ENCODE results near the gene HUS1B. TPM values are rescaled to one million over a fixed set of nuclear protein-coding genes. Genes with fewer than 3 reads are reported as not detected.

HUS1B gene
- total and polyA plus RNA-seq, 9 of the 15 experiments (the other 6 are each of a cell fraction or from before 2014, with no cell fraction given): 0.16 to 1.4 (median 0.38) TPM; not detected in 1

DNA sequence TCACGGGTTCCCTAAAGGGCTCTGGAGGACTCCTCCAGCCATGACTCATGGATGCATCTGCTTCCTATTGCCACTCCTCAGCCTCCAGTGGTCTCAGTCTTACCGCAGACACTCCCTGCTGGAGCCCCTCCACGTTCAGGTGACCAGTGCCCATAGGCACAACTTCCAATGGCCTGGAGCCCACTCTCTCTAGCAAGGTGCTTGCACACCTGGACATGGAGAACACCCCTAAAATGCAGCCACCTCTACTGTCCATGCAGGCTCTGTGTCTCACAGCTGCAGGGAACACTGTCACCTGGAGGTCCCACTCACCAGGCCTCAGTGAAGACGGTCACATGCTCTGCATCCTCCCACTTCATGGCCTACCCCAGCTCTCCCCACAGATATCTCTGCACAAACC lies 36.0 kb downstream of the HUS1B start:
- no peak overlapping the region for H3K4me3 ChIP-seq
- H3K9ac ChIP-seq (ENCODE audit: insufficient read depth in 1 of 2, low read depth in 2 of 2, low read length in 2 of 2): no peak overlapping the region
- H3K79me2 ChIP-seq (ENCODE audit: control insufficient read depth, insufficient read depth, low read length): no peaks in the 10 kb centered on the region
- ATAC-seq (no peak), FAIRE-seq (no peak), DNase-seq (ENCODE audit: extremely low read depth in 1 of 4, low spot score in 3 of 4) (no peak)
- no peaks in the 10 kb centered on the region for H4K20me1 ChIP-seq (replicated peaks; ENCODE audit: control insufficient read depth, insufficient read depth, low read length)
- no TSS peak for BruUV-seq (replicated peaks)
- in situ Hi-C loops (cut with MboI) (no loop called here), intact Hi-C loops (cut with micrococcal nuclease) (no loop called here)
- no peaks in the 10 kb centered on the region; a peak in 1 of 5 replicates for H3K27me3 ChIP-seq (ENCODE audit: control insufficient read depth in 2 of 2, insufficient read depth in 2 of 2, low read length in 2 of 2)
- peaks cover 8% of the 10 kb centered on the region for H3K36me3 ChIP-seq (ENCODE audit: control insufficient read depth, insufficient read depth, low read length)
- no peaks in the 10 kb centered on the region for H3K9me3 ChIP-seq (replicated peaks; ENCODE audit: control insufficient read depth, insufficient read depth, low read depth, low read length)
- no peak overlapping the region for H3K27ac ChIP-seq (ENCODE audit: extremely low read depth, low read depth, low read length)
- ChIA-PET POLR2A (interaction anchor here (0.6 kb wide), 1 partner anchor 887 kb away, joined by 4 read pairs; no protein-coding TSS in a partner anchor), CTCF (ENCODE audit: low intra/inter-chr PET ratio) (no interaction called here)
- H3K4me1 ChIP-seq (replicated peaks in 1 of 2; ENCODE audit: control insufficient read depth in 2 of 2, insufficient read depth in 2 of 2, low read length in 2 of 2): peaks cover 0 to under 1% of the 10 kb centered on the region in 2 experiments; a peak in 1 of 5 replicates
- no peaks in the 10 kb centered on the region for H3K9me1 ChIP-seq (ENCODE audit: control insufficient read depth, insufficient read depth, low read length)
- TF ChIP-seq ZNF512 (tag; IDR thresholded peaks at IDR 0.05) (no peak), ZFX (CRISPR knock-in tag; IDR thresholded peaks at IDR 0.05) (no peak), ZNF57 (CRISPR knock-in tag; IDR thresholded peaks at IDR 0.05) (no peak)
- TF ChIP-seq, protein P1, sequence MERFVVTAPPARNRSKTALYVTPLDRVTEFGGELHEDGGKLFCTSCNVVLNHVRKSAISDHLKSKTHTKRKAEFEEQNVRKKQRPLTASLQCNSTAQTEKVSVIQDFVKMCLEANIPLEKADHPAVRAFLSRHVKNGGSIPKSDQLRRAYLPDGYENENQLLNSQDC (CRISPR knock-in tag; IDR thresholded peaks at IDR 0.05): no peak
- H2AFZ ChIP-seq (ENCODE audit: low read depth, low read length): no peak overlapping the region
- no peak overlapping the region for H3K4me2 ChIP-seq (ENCODE audit: insufficient read depth, low read length)
- WGBS (ENCODE audit: insufficient coverage, low coverage, missing lambda C conversion rate): 64% methylated on average over 4 of the region's 4 CpGs

GRCh38 chr6:620166-620565 lies 36.7 kb downstream of the HUS1B start:
- no peaks in the 10 kb centered on the region for H4K20me1 ChIP-seq (replicated peaks; ENCODE audit: control insufficient read depth, insufficient read depth, low read length)
- no peaks in the 10 kb centered on the region for H3K9me1 ChIP-seq (ENCODE audit: control insufficient read depth, insufficient read depth, low read length)
- H3K9ac ChIP-seq (ENCODE audit: insufficient read depth in 1 of 2, low read depth in 2 of 2, low read length in 2 of 2): no peak overlapping the region
- no TSS peak for BruUV-seq (replicated peaks)
- FAIRE-seq (no peak), DNase-seq (ENCODE audit: extremely low read depth in 1 of 4, low spot score in 3 of 4) (no peak), ATAC-seq (no peak)
- H3K27ac ChIP-seq (ENCODE audit: extremely low read depth, low read depth, low read length): no peak overlapping the region
- H3K4me3 ChIP-seq: no peak overlapping the region
- WGBS (ENCODE audit: insufficient coverage, low coverage, missing lambda C conversion rate): 80% methylated on average over 11 of the region's 11 CpGs
- H3K27me3 ChIP-seq (ENCODE audit: control insufficient read depth in 2 of 2, insufficient read depth in 2 of 2, low read length in 2 of 2): no peaks in the 10 kb centered on the region; a peak in 1 of 5 replicates
- no peaks in the 10 kb centered on the region for H3K9me3 ChIP-seq (replicated peaks; ENCODE audit: control insufficient read depth, insufficient read depth, low read depth, low read length)
- intact Hi-C loops (cut with micrococcal nuclease): no loop called here
- ChIA-PET CTCF (ENCODE audit: low intra/inter-chr PET ratio) (no interaction called here), POLR2A (no interaction called here)
- peaks cover 11% of the 10 kb centered on the region for H3K36me3 ChIP-seq (ENCODE audit: control insufficient read depth, insufficient read depth, low read length)
- in situ Hi-C loops (cut with MboI): no loop called here
- no peaks in the 10 kb centered on the region for H3K79me2 ChIP-seq (ENCODE audit: control insufficient read depth, insufficient read depth, low read length)
- no peak for TF ChIP-seq PCBP1 (IDR thresholded peaks at IDR 0.05; ENCODE audit: low read depth, low read length, poor library complexity, severe bottlenecking)
- no peak overlapping the region for H3K4me2 ChIP-seq (ENCODE audit: insufficient read depth, low read length)
- H2AFZ ChIP-seq (ENCODE audit: low read depth, low read length): no peak overlapping the region
- H3K4me1 ChIP-seq (replicated peaks in 1 of 2; ENCODE audit: control insufficient read depth in 2 of 2, insufficient read depth in 2 of 2, low read length in 2 of 2): no peaks in the 10 kb centered on the region
